Upper lobe of left lung (tissue), 6 donors: ENCODE data around the gene MEX3B. TPM values are rescaled to one million over a fixed set of nuclear protein-coding genes. Genes with fewer than 3 reads are reported as not detected.

Experiments used
- ATAC-seq, 2 donors: fragments of 200-7000 bp; cut with Tn5 transposase; one replicate each; pipeline ENCODE4 v1.9.1; 2022; ENCODE audit warnings: mild to moderate bottlenecking in 2 of 2, moderate library complexity in 2 of 2; ENCODE audit not compliant: low FRiP score in 2 of 2
- DNase-seq, 2 donors: peaks; one replicate each; pipeline ENCODE4 v3.0.0-alpha.2; 2019 to 2020
- H3K27ac ChIP-seq, 4 donors: fragments of 200-600 bp; sonication (generic); one replicate each; pipeline ENCODE4 v1.5.1; 2016 to 2019
- H3K27me3 ChIP-seq, 4 donors: fragments of 200-600 bp; sonication (generic); one replicate each; pipeline ENCODE4 v1.5.1; 2017 to 2019
- H3K36me3 ChIP-seq, 4 donors: fragments of 200-600 bp; sonication (generic); one replicate each; pipeline ENCODE4 v1.5.1; 2016 to 2019
- H3K4me1 ChIP-seq, 4 donors: fragments of 200-600 bp; sonication (generic); one replicate each; pipeline ENCODE4 v1.5.1; 2018 to 2019
- H3K4me3 ChIP-seq, 4 donors: fragments of 200-600 bp; sonication (generic); one replicate each; pipeline ENCODE4 v1.5.1; 2017 to 2019; ENCODE audit warnings: mild to moderate bottlenecking in 2 of 4, moderate library complexity in 1 of 4
- H3K9me3 ChIP-seq, 4 donors: fragments of 200-600 bp; sonication (generic); one replicate each; pipeline ENCODE4 v1.5.1; 2018 to 2019
- CTCF ChIP-seq, 6 experiments: fragments of 450-650 bp in 4 of 6; fragments of 200-600 bp in 2 of 6; sonication (generic) in 2 of 6; IDR thresholded peaks; one replicate each; pipeline ENCODE4 v1.5.1; 2016 to 2019; ENCODE audit warnings: antibody characterized with exemption in 6 of 6
- EP300 ChIP-seq, 4 donors: sonication (generic); formaldehyde crosslinking; IDR thresholded peaks; one replicate each; pipeline ENCODE4 v1.5.1; 2017; ENCODE audit warnings: antibody characterized with exemption in 4 of 4, control low read depth in 2 of 4
- POLR2A ChIP-seq, 4 donors: fragments of 450-650 bp; IDR thresholded peaks; one replicate each; pipeline ENCODE4 v1.5.1; 2016 to 2017; ENCODE audit warnings: antibody characterized with exemption in 4 of 4, mild to moderate bottlenecking in 2 of 4
- POLR2AphosphoS5 ChIP-seq, 2 donors: sonication (generic); formaldehyde crosslinking; IDR thresholded peaks; one replicate each; pipeline ENCODE4 v1.5.1; 2017; ENCODE audit warnings: antibody characterized with exemption in 2 of 2
- WGBS, 2 donors: methylation state at CpG; one replicate each; pipeline ENCODE4 v1.1.5; 2017 to 2018; 5-methylcytosine and 5-hydroxymethylcytosine counted together
- total RNA-seq, 6 donors: library from RNA; depleted of rRNA in 4 of 6; stranded (reverse); fragments of >200 nt in 4 of 6; gene quantifications; one replicate each; pipeline versions ENCODE4 v1.1.0 to v1.2.1, GENCODE V29; 2016 to 2021
- donor health status: DM: no; HTN: no; CAD: no; lungs with moderate emphysema.
- donor health status: DM: no; HTN: yes; CAD: no; lungs with severe emphysema.

The MEX3B gene
- total RNA-seq, 6 donors from 2014 or later = 0.76 to 4.2 (median 2.0) TPM

- no peak for TF ChIP-seq CTCF (IDR thresholded peaks at IDR 0.05)
- no peak for TF ChIP-seq POLR2AphosphoS5 (IDR thresholded peaks at IDR 0.05)
- TF ChIP-seq EP300 (IDR thresholded peaks at IDR 0.05) = no peak
- TF ChIP-seq POLR2A (IDR thresholded peaks at IDR 0.05) = no peak
- ATAC-seq (no peak), DNase-seq (no peak)
- Histone ChIP-seq H3K27me3 (no peaks in the 10 kb centered on the region), H3K4me1 (no peaks in the 10 kb centered on the region), H3K9me3 (no peaks in the 10 kb centered on the region), H3K4me3 (no peak overlapping the region), H3K36me3 (no peaks in the 10 kb centered on the region), H3K27ac (no peak overlapping the region)
- 82 to 100% methylated on average over 1 of the region's 1 CpG for WGBS, 2 donors
Observed at GRCh38 chr15:82074610-82075009, 28.8 kb upstream of the MEX3B start.

- H3K36me3 ChIP-seq = no peaks in the 10 kb centered on the region
- no peak overlapping the region for H3K27ac ChIP-seq
- no peaks in the 10 kb centered on the region for H3K9me3 ChIP-seq
- 88 to 91% methylated on average over 3 to 4 of the region's 5 CpGs for WGBS, 2 donors
- ATAC-seq = no peak
- no peaks in the 10 kb centered on the region for H3K27me3 ChIP-seq
- no peak overlapping the region for H3K4me3 ChIP-seq
- DNase-seq = no peak
- no peak for TF ChIP-seq POLR2AphosphoS5 (IDR thresholded peaks at IDR 0.05)
- TF ChIP-seq CTCF (IDR thresholded peaks at IDR 0.05) = no peak
- TF ChIP-seq EP300 (IDR thresholded peaks at IDR 0.05) = no peak
- no peak for TF ChIP-seq POLR2A (IDR thresholded peaks at IDR 0.05)
- H3K4me1 ChIP-seq = no peaks in the 10 kb centered on the region
Observed at GRCh38 chr15:82072926-82073537, 27.2 kb upstream of the MEX3B start.

- Histone ChIP-seq H3K9me3 (no peaks in the 10 kb centered on the region), H3K27me3 (no peaks in the 10 kb centered on the region), H3K4me3 (no peak overlapping the region), H3K27ac (no peak overlapping the region), H3K36me3 (no peaks in the 10 kb centered on the region), H3K4me1 (no peaks in the 10 kb centered on the region)
- no peak for ATAC-seq
- no peak for TF ChIP-seq POLR2AphosphoS5 (IDR thresholded peaks at IDR 0.05)
- no peak for TF ChIP-seq CTCF (IDR thresholded peaks at IDR 0.05)
- TF ChIP-seq EP300 (IDR thresholded peaks at IDR 0.05) = no peak
- TF ChIP-seq POLR2A (IDR thresholded peaks at IDR 0.05) = no peak
- DNase-seq = no peak
- 80% methylated on average over 4 of the region's 4 CpGs for WGBS, 2 donors
Observed at GRCh38 chr15:82066455-82066854, 20.6 kb upstream of the MEX3B start.

GRCh38 chr15:82064824-82065223 lies 19.0 kb upstream of the MEX3B start:
- no peak overlapping the region for H3K27ac ChIP-seq
- no peak for DNase-seq
- H3K36me3 ChIP-seq = no peaks in the 10 kb centered on the region
- no peak overlapping the region for H3K4me3 ChIP-seq
- TF ChIP-seq EP300 (IDR thresholded peaks at IDR 0.05) (no peak), CTCF (IDR thresholded peaks at IDR 0.05) (no peak), POLR2A (IDR thresholded peaks at IDR 0.05) (no peak), POLR2AphosphoS5 (IDR thresholded peaks at IDR 0.05) (no peak)
- 71 to 76% methylated on average over 5 of the region's 5 CpGs for WGBS, 2 donors
- no peaks in the 10 kb centered on the region for H3K4me1 ChIP-seq
- no peak for ATAC-seq
- no peaks in the 10 kb centered on the region for H3K9me3 ChIP-seq
- no peaks in the 10 kb centered on the region for H3K27me3 ChIP-seq
